HEK293 (cell line): ENCODE measurements around the gene EPG5.

ENCODE experiments used
- CTCF ChIA-PET: fragments of 350-600 bp; formaldehyde crosslinking; extraction: SDS; loops from one replicate; lab custom pipeline; 2021; ENCODE audit warnings: antibody characterized with exemption; lab: Yijun Ruan, JAX
- POLR2A ChIA-PET: fragments of 300-600 bp; formaldehyde crosslinking; extraction: SDS; loops from one replicate; lab custom pipeline; 2020; ENCODE audit warnings: antibody characterized with exemption, inconsistent platforms; lab: Yijun Ruan, JAX
- H3K27ac ChIP-seq: fragments of 200-500 bp; sonication (Bioruptor generic); 2 replicates; pipeline ENCODE4 v1.5.1; 2014; ENCODE audit warnings: low read depth, low read length, control low read depth, inconsistent platforms; ENCODE audit errors: extremely low read depth
- H3K36me3 ChIP-seq, 2 experiments: fragments of 200-500 bp in 1 of 2; sonication (Bioruptor generic) in 1 of 2; 1 replicate in 1 of 2; 2 replicates in 1 of 2; pipeline ENCODE4 v1.5.1; 2014 to 2017; ENCODE audit warnings: inconsistent platforms in 2 of 2, low read length in 2 of 2; ENCODE audit not compliant: control insufficient read depth in 2 of 2, insufficient read depth in 1 of 2
- H3K4me1 ChIP-seq: fragments of 200-500 bp; sonication (Bioruptor generic); 2 replicates; pipeline ENCODE4 v1.5.1; 2014; ENCODE audit warnings: mild to moderate bottlenecking, low read length, inconsistent platforms; ENCODE audit not compliant: control insufficient read depth, insufficient read depth
- H3K4me3 ChIP-seq: 2 replicates; pipeline ENCODE4 v1.5.1; 2011; ENCODE audit warnings: low read depth, mild to moderate bottlenecking, control low read depth, low read length, moderate library complexity
- H3K9me3 ChIP-seq: fragments of 200-500 bp; sonication (Bioruptor generic); 2 replicates; pipeline ENCODE4 v1.5.1; 2014; ENCODE audit warnings: low read depth, low read length, inconsistent platforms; ENCODE audit not compliant: control insufficient read depth, insufficient read depth
- GLI4 ChIP-seq: fragments of 450-650 bp; formaldehyde crosslinking; IDR thresholded peaks from 2 replicates; pipeline ENCODE4 v1.5.1; 2016; ENCODE audit warnings: missing biosample characterization, missing genetic modification characterization
- KLF8 ChIP-seq: fragments of 450-650 bp; formaldehyde crosslinking; IDR thresholded peaks from 2 replicates; pipeline ENCODE4 v1.5.1; 2016; ENCODE audit warnings: missing biosample characterization, missing genetic modification characterization
- SCRT2 ChIP-seq: fragments of 450-650 bp; formaldehyde crosslinking; IDR thresholded peaks from 2 replicates; pipeline ENCODE4 v1.5.1; 2016; ENCODE audit warnings: missing biosample characterization, missing genetic modification characterization
- SP3 ChIP-seq: fragments of 450-650 bp; formaldehyde crosslinking; IDR thresholded peaks from 2 replicates; pipeline ENCODE4 v1.5.1; 2016; ENCODE audit warnings: missing biosample characterization, missing genetic modification characterization
- SP7 ChIP-seq: fragments of 450-650 bp; formaldehyde crosslinking; IDR thresholded peaks from 2 replicates; pipeline ENCODE4 v1.5.1; 2016; ENCODE audit warnings: missing biosample characterization, missing genetic modification characterization
- WT1 ChIP-seq: fragments of 450-650 bp; formaldehyde crosslinking; IDR thresholded peaks from 2 replicates; pipeline ENCODE4 v1.5.1; 2016; ENCODE audit warnings: missing biosample characterization, missing genetic modification characterization
- ZBTB17 ChIP-seq: fragments of 450-650 bp; formaldehyde crosslinking; IDR thresholded peaks from 2 replicates; pipeline ENCODE4 v1.5.1; 2016; ENCODE audit warnings: missing biosample characterization, missing genetic modification characterization
- ZBTB21 ChIP-seq: fragments of 450-650 bp; formaldehyde crosslinking; IDR thresholded peaks from 2 replicates; pipeline ENCODE4 v1.5.1; 2017; ENCODE audit warnings: missing biosample characterization, missing genetic modification characterization
- ZNF157 ChIP-seq: fragments of 450-650 bp; formaldehyde crosslinking; IDR thresholded peaks from 2 replicates; pipeline ENCODE4 v1.5.1; 2016; ENCODE audit warnings: missing biosample characterization, missing genetic modification characterization
- ZNF335 ChIP-seq: fragments of 450-650 bp; formaldehyde crosslinking; conservative IDR thresholded peaks from 2 replicates; pipeline ENCODE4 v1.5.1; 2016; ENCODE audit warnings: missing biosample characterization, missing genetic modification characterization
- ZNF473 ChIP-seq: fragments of 450-650 bp; formaldehyde crosslinking; IDR thresholded peaks from 2 replicates; pipeline ENCODE4 v1.5.1; 2017; ENCODE audit warnings: missing biosample characterization, missing genetic modification characterization
- ZNF654 ChIP-seq: fragments of 450-650 bp; formaldehyde crosslinking; IDR thresholded peaks from 2 replicates; pipeline ENCODE4 v1.5.1; 2016; ENCODE audit warnings: low read depth, missing biosample characterization, missing genetic modification characterization
- ZNF664 ChIP-seq: fragments of 450-650 bp; formaldehyde crosslinking; IDR thresholded peaks from 2 replicates; pipeline ENCODE4 v1.5.1; 2016; ENCODE audit warnings: missing biosample characterization, missing genetic modification characterization
- ZSCAN23 ChIP-seq: fragments of 450-650 bp; formaldehyde crosslinking; IDR thresholded peaks from 2 replicates; pipeline ENCODE4 v1.5.1; 2016; ENCODE audit warnings: missing biosample characterization, missing genetic modification characterization
- TF ChIP-seq, protein P1 (sequence below): fragments of 450-650 bp; formaldehyde crosslinking; IDR thresholded peaks from 2 replicates; pipeline ENCODE4 v1.5.1; 2016; ENCODE audit warnings: missing biosample characterization, missing genetic modification characterization
- TF ChIP-seq, protein P2 (sequence below): fragments of 450-650 bp; formaldehyde crosslinking; IDR thresholded peaks from 2 replicates; pipeline ENCODE4 v1.5.1; 2016; ENCODE audit warnings: missing biosample characterization, missing genetic modification characterization, borderline replicate concordance
- TF ChIP-seq, protein P3 (sequence below): fragments of 450-650 bp; formaldehyde crosslinking; IDR thresholded peaks from 2 replicates; pipeline ENCODE4 v1.5.1; 2016; ENCODE audit warnings: missing biosample characterization, missing genetic modification characterization
- TF ChIP-seq, protein P4 (sequence below): fragments of 450-650 bp; formaldehyde crosslinking; IDR thresholded peaks from 2 replicates; pipeline ENCODE4 v1.5.1; 2016; ENCODE audit warnings: missing biosample characterization, missing genetic modification characterization
- TF ChIP-seq, protein P5 (sequence below): fragments of 450-650 bp; formaldehyde crosslinking; IDR thresholded peaks from 2 replicates; pipeline ENCODE4 v1.5.1; 2016; ENCODE audit warnings: missing biosample characterization, missing genetic modification characterization, borderline replicate concordance

EPG5 gene

GRCh38 chr18:45910405-45911023 lies 56.6 kb downstream of the EPG5 start:
- ChIA-PET CTCF (interaction anchor here (0.5 to 1.7 kb wide), 22 partner anchors 9 to 382 kb away, joined by 3 to 21 read pairs (median 5); no protein-coding TSS in a partner anchor), POLR2A (no interaction called here)
- H3K36me3 ChIP-seq, result peaks cover 27 to 68% of the 10 kb centered on the region in 2 experiments
- no peak for TF ChIP-seq KLF8 (tag by site-specific recombination)
- TF ChIP-seq ZNF664, result peak; percentile 89
- TF ChIP-seq, protein P1, sequence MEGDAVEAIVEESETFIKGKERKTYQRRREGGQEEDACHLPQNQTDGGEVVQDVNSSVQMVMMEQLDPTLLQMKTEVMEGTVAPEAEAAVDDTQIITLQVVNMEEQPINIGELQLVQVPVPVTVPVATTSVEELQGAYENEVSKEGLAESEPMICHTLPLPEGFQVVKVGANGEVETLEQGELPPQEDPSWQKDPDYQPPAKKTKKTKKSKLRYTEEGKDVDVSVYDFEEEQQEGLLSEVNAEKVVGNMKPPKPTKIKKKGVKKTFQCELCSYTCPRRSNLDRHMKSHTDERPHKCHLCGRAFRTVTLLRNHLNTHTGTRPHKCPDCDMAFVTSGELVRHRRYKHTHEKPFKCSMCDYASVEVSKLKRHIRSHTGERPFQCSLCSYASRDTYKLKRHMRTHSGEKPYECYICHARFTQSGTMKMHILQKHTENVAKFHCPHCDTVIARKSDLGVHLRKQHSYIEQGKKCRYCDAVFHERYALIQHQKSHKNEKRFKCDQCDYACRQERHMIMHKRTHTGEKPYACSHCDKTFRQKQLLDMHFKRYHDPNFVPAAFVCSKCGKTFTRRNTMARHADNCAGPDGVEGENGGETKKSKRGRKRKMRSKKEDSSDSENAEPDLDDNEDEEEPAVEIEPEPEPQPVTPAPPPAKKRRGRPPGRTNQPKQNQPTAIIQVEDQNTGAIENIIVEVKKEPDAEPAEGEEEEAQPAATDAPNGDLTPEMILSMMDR (tag by site-specific recombination), result peak; percentile 69
- TF ChIP-seq ZNF654 (tag by site-specific recombination), result peak; percentile 55
- TF ChIP-seq ZNF335 (tag by site-specific recombination), result no peak
- H3K27ac ChIP-seq, result no peak overlapping the region
- H3K4me3 ChIP-seq, result no peak overlapping the region
- H3K4me1 ChIP-seq, result no peaks in the 10 kb centered on the region
- H3K9me3 ChIP-seq, result no peaks in the 10 kb centered on the region

GRCh38 chr18:45901654-45902210 lies 65.4 kb downstream of the EPG5 start:
- Histone ChIP-seq H3K36me3 (peaks cover 29 to 64% of the 10 kb centered on the region in 2 experiments), H3K27ac (no peak overlapping the region), H3K4me1 (no peaks in the 10 kb centered on the region), H3K4me3 (no peak overlapping the region), H3K9me3 (no peaks in the 10 kb centered on the region)
- POLR2A ChIA-PET, result no interaction called here
- CTCF ChIA-PET, result interaction anchor here (0.8 to 3.2 kb wide), 4 partner anchors 8 to 22 kb away, joined by 3 to 21 read pairs (median 6); no protein-coding TSS in a partner anchor
- no peak for TF ChIP-seq GLI4 (tag by site-specific recombination)
- TF ChIP-seq, protein P2, sequence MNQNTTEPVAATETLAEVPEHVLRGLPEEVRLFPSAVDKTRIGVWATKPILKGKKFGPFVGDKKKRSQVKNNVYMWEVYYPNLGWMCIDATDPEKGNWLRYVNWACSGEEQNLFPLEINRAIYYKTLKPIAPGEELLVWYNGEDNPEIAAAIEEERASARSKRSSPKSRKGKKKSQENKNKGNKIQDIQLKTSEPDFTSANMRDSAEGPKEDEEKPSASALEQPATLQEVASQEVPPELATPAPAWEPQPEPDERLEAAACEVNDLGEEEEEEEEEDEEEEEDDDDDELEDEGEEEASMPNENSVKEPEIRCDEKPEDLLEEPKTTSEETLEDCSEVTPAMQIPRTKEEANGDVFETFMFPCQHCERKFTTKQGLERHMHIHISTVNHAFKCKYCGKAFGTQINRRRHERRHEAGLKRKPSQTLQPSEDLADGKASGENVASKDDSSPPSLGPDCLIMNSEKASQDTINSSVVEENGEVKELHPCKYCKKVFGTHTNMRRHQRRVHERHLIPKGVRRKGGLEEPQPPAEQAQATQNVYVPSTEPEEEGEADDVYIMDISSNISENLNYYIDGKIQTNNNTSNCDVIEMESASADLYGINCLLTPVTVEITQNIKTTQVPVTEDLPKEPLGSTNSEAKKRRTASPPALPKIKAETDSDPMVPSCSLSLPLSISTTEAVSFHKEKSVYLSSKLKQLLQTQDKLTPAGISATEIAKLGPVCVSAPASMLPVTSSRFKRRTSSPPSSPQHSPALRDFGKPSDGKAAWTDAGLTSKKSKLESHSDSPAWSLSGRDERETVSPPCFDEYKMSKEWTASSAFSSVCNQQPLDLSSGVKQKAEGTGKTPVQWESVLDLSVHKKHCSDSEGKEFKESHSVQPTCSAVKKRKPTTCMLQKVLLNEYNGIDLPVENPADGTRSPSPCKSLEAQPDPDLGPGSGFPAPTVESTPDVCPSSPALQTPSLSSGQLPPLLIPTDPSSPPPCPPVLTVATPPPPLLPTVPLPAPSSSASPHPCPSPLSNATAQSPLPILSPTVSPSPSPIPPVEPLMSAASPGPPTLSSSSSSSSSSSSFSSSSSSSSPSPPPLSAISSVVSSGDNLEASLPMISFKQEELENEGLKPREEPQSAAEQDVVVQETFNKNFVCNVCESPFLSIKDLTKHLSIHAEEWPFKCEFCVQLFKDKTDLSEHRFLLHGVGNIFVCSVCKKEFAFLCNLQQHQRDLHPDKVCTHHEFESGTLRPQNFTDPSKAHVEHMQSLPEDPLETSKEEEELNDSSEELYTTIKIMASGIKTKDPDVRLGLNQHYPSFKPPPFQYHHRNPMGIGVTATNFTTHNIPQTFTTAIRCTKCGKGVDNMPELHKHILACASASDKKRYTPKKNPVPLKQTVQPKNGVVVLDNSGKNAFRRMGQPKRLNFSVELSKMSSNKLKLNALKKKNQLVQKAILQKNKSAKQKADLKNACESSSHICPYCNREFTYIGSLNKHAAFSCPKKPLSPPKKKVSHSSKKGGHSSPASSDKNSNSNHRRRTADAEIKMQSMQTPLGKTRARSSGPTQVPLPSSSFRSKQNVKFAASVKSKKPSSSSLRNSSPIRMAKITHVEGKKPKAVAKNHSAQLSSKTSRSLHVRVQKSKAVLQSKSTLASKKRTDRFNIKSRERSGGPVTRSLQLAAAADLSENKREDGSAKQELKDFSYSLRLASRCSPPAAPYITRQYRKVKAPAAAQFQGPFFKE (tag by site-specific recombination), result no peak
- TF ChIP-seq, protein P3, sequence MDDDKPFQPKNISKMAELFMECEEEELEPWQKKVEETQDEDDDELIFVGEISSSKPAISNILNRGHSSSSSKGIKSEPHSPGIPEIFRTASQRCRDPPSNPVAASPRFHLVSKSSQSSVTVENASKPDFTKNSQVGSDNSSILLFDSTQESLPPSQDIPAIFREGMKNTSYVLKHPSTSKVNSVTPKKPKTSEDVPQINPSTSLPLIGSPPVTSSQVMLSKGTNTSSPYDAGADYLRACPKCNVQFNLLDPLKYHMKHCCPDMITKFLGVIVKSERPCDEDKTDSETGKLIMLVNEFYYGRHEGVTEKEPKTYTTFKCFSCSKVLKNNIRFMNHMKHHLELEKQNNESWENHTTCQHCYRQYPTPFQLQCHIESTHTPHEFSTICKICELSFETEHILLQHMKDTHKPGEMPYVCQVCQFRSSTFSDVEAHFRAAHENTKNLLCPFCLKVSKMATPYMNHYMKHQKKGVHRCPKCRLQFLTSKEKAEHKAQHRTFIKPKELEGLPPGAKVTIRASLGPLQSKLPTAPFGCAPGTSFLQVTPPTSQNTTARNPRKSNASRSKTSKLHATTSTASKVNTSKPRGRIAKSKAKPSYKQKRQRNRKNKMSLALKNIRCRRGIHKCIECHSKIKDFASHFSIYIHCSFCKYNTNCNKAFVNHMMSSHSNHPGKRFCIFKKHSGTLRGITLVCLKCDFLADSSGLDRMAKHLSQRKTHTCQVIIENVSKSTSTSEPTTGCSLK (tag by site-specific recombination), result no peak
- no peak for TF ChIP-seq KLF8 (tag by site-specific recombination)
- TF ChIP-seq, protein P4, sequence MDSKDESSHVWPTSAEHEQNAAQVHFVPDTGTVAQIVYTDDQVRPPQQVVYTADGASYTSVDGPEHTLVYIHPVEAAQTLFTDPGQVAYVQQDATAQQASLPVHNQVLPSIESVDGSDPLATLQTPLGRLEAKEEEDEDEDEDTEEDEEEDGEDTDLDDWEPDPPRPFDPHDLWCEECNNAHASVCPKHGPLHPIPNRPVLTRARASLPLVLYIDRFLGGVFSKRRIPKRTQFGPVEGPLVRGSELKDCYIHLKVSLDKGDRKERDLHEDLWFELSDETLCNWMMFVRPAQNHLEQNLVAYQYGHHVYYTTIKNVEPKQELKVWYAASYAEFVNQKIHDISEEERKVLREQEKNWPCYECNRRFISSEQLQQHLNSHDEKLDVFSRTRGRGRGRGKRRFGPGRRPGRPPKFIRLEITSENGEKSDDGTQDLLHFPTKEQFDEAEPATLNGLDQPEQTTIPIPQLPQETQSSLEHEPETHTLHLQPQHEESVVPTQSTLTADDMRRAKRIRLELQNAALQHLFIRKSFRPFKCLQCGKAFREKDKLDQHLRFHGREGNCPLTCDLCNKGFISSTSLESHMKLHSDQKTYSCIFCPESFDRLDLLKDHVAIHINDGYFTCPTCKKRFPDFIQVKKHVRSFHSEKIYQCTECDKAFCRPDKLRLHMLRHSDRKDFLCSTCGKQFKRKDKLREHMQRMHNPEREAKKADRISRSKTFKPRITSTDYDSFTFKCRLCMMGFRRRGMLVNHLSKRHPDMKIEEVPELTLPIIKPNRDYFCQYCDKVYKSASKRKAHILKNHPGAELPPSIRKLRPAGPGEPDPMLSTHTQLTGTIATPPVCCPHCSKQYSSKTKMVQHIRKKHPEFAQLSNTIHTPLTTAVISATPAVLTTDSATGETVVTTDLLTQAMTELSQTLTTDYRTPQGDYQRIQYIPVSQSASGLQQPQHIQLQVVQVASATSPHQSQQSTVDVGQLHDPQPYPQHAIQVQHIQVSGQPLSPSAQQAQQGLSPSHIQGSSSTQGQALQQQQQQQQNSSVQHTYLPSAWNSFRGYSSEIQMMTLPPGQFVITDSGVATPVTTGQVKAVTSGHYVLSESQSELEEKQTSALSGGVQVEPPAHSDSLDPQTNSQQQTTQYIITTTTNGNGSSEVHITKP, result no peak
- TF ChIP-seq ZBTB21 (tag by site-specific recombination), result no peak
- TF ChIP-seq, protein P5, sequence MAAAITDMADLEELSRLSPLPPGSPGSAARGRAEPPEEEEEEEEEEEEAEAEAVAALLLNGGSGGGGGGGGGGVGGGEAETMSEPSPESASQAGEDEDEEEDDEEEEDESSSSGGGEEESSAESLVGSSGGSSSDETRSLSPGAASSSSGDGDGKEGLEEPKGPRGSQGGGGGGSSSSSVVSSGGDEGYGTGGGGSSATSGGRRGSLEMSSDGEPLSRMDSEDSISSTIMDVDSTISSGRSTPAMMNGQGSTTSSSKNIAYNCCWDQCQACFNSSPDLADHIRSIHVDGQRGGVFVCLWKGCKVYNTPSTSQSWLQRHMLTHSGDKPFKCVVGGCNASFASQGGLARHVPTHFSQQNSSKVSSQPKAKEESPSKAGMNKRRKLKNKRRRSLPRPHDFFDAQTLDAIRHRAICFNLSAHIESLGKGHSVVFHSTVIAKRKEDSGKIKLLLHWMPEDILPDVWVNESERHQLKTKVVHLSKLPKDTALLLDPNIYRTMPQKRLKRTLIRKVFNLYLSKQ (tag by site-specific recombination), result no peak
- TF ChIP-seq WT1 (tag by site-specific recombination), result no peak
- TF ChIP-seq ZNF473 (tag by site-specific recombination), result no peak
- no peak for TF ChIP-seq SP7 (tag by site-specific recombination)
- no peak for TF ChIP-seq ZBTB17 (tag by site-specific recombination)
- no peak for TF ChIP-seq ZNF157
- no peak for TF ChIP-seq ZSCAN23
- no peak for TF ChIP-seq SP3
- no peak for TF ChIP-seq SCRT2 (tag by site-specific recombination)
